Measurements from ENCODE around the gene SYNGR3. TPM values are rescaled to one million over a fixed set of nuclear protein-coding genes. Genes with fewer than 3 reads are reported as not detected.
A peak's percentile ranks its signal among the peaks of the same experiment; 100 is the strongest.

Gene SYNGR3
- total RNA-seq, 1 experiment from 2014 or later = 11.9 TPM

- H3K4ac ChIP-seq (ENCODE audit: low read depth, low read length) = no peak within 1 kb of the TSS
- H3K4me1 ChIP-seq (ENCODE audit: insufficient read depth, low read length) = no peaks in the 10 kb centered on the region
- H3K9ac ChIP-seq (ENCODE audit: extremely low read depth, insufficient read length, low read length) = peak within 1 kb of the TSS; percentile 88
- Mint-ChIP-seq H3K4me1 (peaks cover 19 to 38% of the 10 kb centered on the region in 2 experiments), H3K27me3 (ENCODE audit: low read depth) (peaks cover 2% of the 10 kb centered on the region), H3K9me3 (peaks cover 0 to 3% of the 10 kb centered on the region in 2 experiments; a peak in 3 of 5 replicates), H3K4me3 (peak within 1 kb of the TSS; percentile 95 to 97), H3K36me3 (ENCODE audit: insufficient read depth in 1 of 3, low read depth in 3 of 3) (peaks cover 27 to 30% (median 28%) of the 10 kb centered on the region in 3 experiments), H3K27ac (peak within 1 kb of the TSS in 2 of 3 experiments; percentile 88 to 97; a peak in 2 of 7 replicates)
- no peak within 1 kb of the TSS for H2BK20ac ChIP-seq (ENCODE audit: low read depth, low read length, poor library complexity, severe bottlenecking)
- no CpG with 5 or more reads among the region's 6 CpGs for WGBS (ENCODE audit: extremely low coverage, insufficient read length, low lambda C conversion rate)
- peak within 1 kb of the TSS; percentile 97 for H3K4me2 ChIP-seq (ENCODE audit: insufficient read depth, insufficient read length, low read length)
- H3K14ac ChIP-seq (ENCODE audit: insufficient read depth, low read length) = no peak within 1 kb of the TSS
- no peak within 1 kb of the TSS for H2BK120ac ChIP-seq (ENCODE audit: low read depth, low read length, poor library complexity, severe bottlenecking)
- H3K23ac ChIP-seq (ENCODE audit: insufficient read length, low read depth, low read length) = no peak within 1 kb of the TSS
- no peak for DNase-seq
- H3K9me3 ChIP-seq (ENCODE audit: control insufficient read depth, low read depth, low read length) = no peaks in the 10 kb centered on the region
- no peak within 1 kb of the TSS for H4K8ac ChIP-seq (replicated peaks; ENCODE audit: insufficient read length, low read depth, low read length)
- no peak within 1 kb of the TSS for H3K56ac ChIP-seq (ENCODE audit: insufficient read length, low read depth, low read length)
- H3T11ph ChIP-seq (ENCODE audit: low read length) = no peak within 1 kb of the TSS
- no peak within 1 kb of the TSS for H2BK15ac ChIP-seq (ENCODE audit: low read depth, low read length)
- TF ChIP-seq CTCF (conservative IDR thresholded peaks at IDR 0.05) = no peak
- H2AK5ac ChIP-seq (ENCODE audit: insufficient read length, low read length) = no peak within 1 kb of the TSS
- no peaks in the 10 kb centered on the region for H3K79me1 ChIP-seq (ENCODE audit: insufficient read depth, low read depth, low read length, poor library complexity, severe bottlenecking)
- H3K23me2 ChIP-seq (ENCODE audit: insufficient read length, low read depth, low read length, poor library complexity, severe bottlenecking) = peaks cover 14% of the 10 kb centered on the region
- no peak within 1 kb of the TSS for H2AFZ ChIP-seq (ENCODE audit: low read length)
- no peak within 1 kb of the TSS for H2BK5ac ChIP-seq (ENCODE audit: insufficient read length, low read length)
- no peak within 1 kb of the TSS for H2BK12ac ChIP-seq (ENCODE audit: insufficient read length, low read depth, low read length)
- H3K27ac ChIP-seq (ENCODE audit: insufficient read length, low read depth, low read length) = no peak within 1 kb of the TSS
- no peaks in the 10 kb centered on the region for H3K27me3 ChIP-seq (ENCODE audit: insufficient read depth, low read length)
- no peak within 1 kb of the TSS for H4K5ac ChIP-seq (ENCODE audit: insufficient read length, low read depth, low read length)
- H4K91ac ChIP-seq (ENCODE audit: insufficient read length, low read depth, low read length) = no peak within 1 kb of the TSS
- peaks cover 18% of the 10 kb centered on the region for H3K79me2 ChIP-seq (ENCODE audit: insufficient read depth, low read length)
- H4K20me1 ChIP-seq (ENCODE audit: control insufficient read depth, insufficient read depth, insufficient read length) = no peaks in the 10 kb centered on the region
- no peak within 1 kb of the TSS for H3K18ac ChIP-seq (ENCODE audit: insufficient read length, low read depth, low read length)
These were observed 23.3 kb upstream of the SYNGR3 start, which contains the start of gene RNF151 for GRCh38 chr16:1966460-1966859. TSS of gene RNF151 (plus strand) at chr16:1966856. CDS start at chr16:1966882, 26 bp downstream.
